GM12801 (cell line): ENCODE data around the gene SYT1.

Experiments
- TF ChIP-seq, protein P1 (sequence below): IDR thresholded peaks from one replicate; pipeline ENCODE4 v1.5.1; 2011; ENCODE audit warnings: control low read depth; ENCODE audit not compliant: insufficient read length; ENCODE audit errors: extremely low read depth

The SYT1 gene

DNA sequence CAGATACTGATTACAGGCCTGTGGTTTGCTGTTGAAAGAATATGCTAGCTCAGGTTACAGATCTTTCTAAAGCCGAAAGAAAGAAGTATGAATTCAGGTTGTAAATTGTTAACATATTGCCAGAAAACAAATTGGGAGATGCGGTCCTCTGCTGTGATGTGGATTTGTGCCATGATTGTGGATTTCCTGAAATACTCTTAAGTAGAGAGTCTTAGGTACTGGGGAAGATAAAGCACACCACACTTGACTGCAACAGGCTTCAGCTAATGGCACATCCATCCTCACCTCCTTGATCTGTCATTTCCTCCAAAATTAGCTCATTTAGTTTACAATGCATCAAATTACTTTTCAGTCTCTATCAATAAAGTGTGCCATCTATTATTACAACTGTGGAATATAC is 279.2 kb downstream of the SYT1 start:
- TF ChIP-seq, protein P1, sequence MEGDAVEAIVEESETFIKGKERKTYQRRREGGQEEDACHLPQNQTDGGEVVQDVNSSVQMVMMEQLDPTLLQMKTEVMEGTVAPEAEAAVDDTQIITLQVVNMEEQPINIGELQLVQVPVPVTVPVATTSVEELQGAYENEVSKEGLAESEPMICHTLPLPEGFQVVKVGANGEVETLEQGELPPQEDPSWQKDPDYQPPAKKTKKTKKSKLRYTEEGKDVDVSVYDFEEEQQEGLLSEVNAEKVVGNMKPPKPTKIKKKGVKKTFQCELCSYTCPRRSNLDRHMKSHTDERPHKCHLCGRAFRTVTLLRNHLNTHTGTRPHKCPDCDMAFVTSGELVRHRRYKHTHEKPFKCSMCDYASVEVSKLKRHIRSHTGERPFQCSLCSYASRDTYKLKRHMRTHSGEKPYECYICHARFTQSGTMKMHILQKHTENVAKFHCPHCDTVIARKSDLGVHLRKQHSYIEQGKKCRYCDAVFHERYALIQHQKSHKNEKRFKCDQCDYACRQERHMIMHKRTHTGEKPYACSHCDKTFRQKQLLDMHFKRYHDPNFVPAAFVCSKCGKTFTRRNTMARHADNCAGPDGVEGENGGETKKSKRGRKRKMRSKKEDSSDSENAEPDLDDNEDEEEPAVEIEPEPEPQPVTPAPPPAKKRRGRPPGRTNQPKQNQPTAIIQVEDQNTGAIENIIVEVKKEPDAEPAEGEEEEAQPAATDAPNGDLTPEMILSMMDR: no peak

- TF ChIP-seq, protein P1: no peak
Measured at GRCh38 chr12:79151956-79152355, 287.4 kb downstream of the SYT1 start.

GRCh38 chr12:79155683-79156082 is 291.1 kb downstream of the SYT1 start:
- TF ChIP-seq, protein P1: no peak

DNA sequence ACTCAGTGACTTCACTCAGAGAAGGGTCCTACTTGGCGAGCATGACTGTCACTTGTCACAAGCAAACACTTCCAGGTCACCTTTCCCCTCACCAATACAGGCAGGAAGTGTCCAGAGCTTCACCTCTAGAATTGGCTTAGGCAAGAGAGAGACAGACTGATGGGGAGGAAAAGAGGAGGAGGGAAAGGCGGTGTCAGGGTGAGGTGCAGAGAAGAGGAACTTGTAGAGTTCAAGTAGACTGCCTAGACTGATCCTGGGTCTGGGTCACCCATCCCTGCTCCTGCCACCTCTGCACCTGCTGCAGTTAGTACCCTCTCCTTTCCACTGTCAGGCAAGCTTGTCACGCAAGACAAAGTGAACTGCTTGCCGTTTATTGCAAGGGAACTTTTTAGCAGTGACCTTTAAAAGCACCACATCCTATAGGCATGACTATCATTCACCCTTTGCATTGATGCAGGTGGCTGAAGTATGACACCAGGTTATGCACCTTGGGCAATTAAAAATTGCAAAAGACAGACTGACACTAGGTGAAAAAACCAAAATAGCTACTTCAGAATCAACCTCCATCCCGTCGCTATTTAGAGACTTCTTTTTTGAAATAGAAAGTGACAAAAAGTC is 292.4 kb downstream of the SYT1 start:
- TF ChIP-seq, protein P1: no peak

- TF ChIP-seq, protein P1: no peak
Measured at GRCh38 chr12:79161249-79161934, 296.8 kb downstream of the SYT1 start.

DNA sequence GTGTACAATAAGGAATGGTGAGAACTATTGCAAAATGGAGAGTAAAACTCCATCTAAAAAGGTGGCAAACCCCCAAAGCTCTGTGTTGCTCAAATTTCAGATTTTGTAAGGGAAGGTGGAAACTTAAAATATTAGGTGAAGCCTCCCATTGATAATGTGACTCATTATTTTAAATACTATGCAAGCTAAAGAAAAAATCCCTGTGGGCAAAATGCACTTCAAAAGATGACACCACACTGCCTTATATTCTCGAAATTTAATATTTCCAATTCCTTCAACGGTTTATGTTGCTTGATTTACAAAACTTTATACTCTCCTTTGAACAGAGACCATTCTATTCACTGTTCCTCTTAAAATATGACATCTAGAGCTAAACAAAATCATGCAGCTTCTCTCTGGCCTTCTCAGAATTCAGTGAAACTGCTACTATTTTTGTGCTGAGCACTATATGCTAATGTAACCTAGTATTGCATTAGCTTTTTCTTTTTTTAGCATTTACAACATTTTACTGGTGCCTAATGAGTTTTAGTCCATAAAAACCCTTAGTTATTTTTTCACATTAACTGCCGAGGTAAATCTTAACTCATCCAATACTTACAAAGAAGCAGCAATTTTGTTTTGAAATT is 297.7 kb downstream of the SYT1 start:
- TF ChIP-seq, protein P1: no peak

- TF ChIP-seq, protein P1: no peak
Measured at GRCh38 chr12:79162948-79163347, 298.4 kb downstream of the SYT1 start.
